Hepatocyte (in vitro differentiated cells): Measurements from ENCODE around the gene SMC2.

Source experiments
- EZH2 ChIP-seq: fragments of 200-600 bp; sonication (generic); IDR thresholded peaks from 2 replicates; pipeline ENCODE4 v1.6.1; 2016; ENCODE audit warnings: antibody characterized with exemption, mild to moderate bottlenecking, borderline replicate concordance
- EZH2phosphoT487 ChIP-seq: fragments of 200-600 bp; sonication (generic); IDR thresholded peaks from one replicate; pipeline ENCODE4 v1.6.1; 2018; ENCODE audit warnings: antibody characterized with exemption, mild to moderate bottlenecking, low read depth, moderate library complexity; ENCODE audit not compliant: unreplicated experiment, severe bottlenecking
- TF ChIP-seq, protein P1 (sequence below): fragments of 200-600 bp; sonication (generic); IDR thresholded peaks from 2 replicates; pipeline ENCODE4 v1.5.1; 2016; ENCODE audit warnings: antibody characterized with exemption, mild to moderate bottlenecking; ENCODE audit not compliant: poor library complexity

DNA sequence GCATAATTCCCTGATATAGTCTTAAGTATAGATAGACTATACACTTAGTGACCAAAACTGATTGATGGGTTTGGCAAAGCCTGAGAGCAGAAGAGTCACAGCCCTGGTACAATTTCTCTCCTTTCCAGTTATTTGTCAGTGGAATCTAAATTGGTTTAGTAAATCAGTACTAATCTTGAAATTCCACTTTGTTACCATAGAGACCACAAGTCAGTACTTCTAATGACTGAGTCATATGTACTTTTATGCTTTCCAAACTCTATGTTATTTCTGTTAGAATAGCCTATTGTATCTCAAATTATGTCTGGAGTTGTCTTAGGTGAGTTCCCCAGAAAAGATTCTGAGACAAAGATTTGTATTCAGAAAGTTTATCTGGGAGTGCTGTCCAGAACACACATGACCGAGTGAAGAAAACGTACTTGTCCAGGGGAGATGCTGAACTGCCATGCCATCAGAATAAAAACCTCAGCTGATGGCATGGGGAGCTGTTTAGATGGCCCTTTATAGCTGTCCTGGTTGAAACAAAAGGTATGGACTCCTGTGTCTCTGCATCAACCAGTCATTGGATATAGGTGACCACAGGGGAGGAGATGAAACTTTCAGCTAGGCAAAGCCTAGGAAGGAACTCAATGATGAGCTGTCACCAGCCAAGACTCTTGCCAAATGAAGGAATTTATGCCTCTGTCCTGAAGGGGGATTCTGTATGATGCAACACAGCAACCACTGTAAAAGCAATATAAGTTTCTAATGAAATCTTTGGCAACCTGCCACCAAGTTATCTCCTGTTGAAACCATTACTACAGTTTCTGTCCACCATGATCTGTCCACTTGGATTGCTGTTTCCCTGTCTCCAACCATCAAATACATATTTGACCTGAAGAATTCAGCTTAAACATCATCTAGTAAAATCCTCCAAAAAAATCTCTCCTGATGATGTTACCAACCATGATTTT is 18.0 kb upstream of the SMC2 start:
- TF ChIP-seq, protein P1, sequence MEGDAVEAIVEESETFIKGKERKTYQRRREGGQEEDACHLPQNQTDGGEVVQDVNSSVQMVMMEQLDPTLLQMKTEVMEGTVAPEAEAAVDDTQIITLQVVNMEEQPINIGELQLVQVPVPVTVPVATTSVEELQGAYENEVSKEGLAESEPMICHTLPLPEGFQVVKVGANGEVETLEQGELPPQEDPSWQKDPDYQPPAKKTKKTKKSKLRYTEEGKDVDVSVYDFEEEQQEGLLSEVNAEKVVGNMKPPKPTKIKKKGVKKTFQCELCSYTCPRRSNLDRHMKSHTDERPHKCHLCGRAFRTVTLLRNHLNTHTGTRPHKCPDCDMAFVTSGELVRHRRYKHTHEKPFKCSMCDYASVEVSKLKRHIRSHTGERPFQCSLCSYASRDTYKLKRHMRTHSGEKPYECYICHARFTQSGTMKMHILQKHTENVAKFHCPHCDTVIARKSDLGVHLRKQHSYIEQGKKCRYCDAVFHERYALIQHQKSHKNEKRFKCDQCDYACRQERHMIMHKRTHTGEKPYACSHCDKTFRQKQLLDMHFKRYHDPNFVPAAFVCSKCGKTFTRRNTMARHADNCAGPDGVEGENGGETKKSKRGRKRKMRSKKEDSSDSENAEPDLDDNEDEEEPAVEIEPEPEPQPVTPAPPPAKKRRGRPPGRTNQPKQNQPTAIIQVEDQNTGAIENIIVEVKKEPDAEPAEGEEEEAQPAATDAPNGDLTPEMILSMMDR = no peak
- TF ChIP-seq EZH2 = no peak
- no peak for TF ChIP-seq EZH2phosphoT487
